Neural progenitor cell (in vitro differentiated cells): Measurements from ENCODE around the gene NHLRC4. TPM values are rescaled to one million over a fixed set of nuclear protein-coding genes. Genes with fewer than 3 reads are reported as not detected.

Experiments
- DNase-seq: peaks from one replicate; pipeline ENCODE4 v3.0.0-alpha.2; 2016; ENCODE audit warnings: low spot score
- H2AFZ ChIP-seq: fragments of 200-600 bp; sonication (generic); replicated peaks from 2 replicates; pipeline ENCODE4 v1.6.1; 2016; ENCODE audit warnings: antibody characterized with exemption
- H3F3A ChIP-seq: fragments of 200-600 bp; sonication (generic); 2 replicates; pipeline ENCODE4 v1.6.1; 2016; ENCODE audit warnings: antibody characterized with exemption, low read depth
- H3K27ac ChIP-seq: fragments of 200-600 bp; sonication (generic); 2 replicates; pipeline ENCODE4 v1.5.1; 2016; ENCODE audit warnings: mild to moderate bottlenecking
- H3K27me3 ChIP-seq: fragments of 200-600 bp; sonication (generic); 2 replicates; pipeline ENCODE4 v1.6.1; 2016; ENCODE audit warnings: mild to moderate bottlenecking, moderate library complexity
- H3K36me3 ChIP-seq: fragments of 200-600 bp; sonication (generic); 2 replicates; pipeline ENCODE4 v1.5.1; 2016
- H3K4me1 ChIP-seq: fragments of 200-600 bp; sonication (generic); 2 replicates; pipeline ENCODE4 v1.6.1; 2016; ENCODE audit warnings: mixed run types
- H3K4me2 ChIP-seq: fragments of 200-600 bp; sonication (generic); 2 replicates; pipeline ENCODE4 v1.6.1; 2016
- H3K4me3 ChIP-seq: fragments of 200-600 bp; sonication (generic); 2 replicates; pipeline ENCODE4 v1.5.1; 2016
- H3K79me2 ChIP-seq: fragments of 200-600 bp; sonication (generic); 2 replicates; pipeline ENCODE4 v1.6.1; 2016; ENCODE audit warnings: low read depth
- H3K9ac ChIP-seq: fragments of 200-600 bp; sonication (generic); 2 replicates; pipeline ENCODE4 v1.6.1; 2016
- H3K9me3 ChIP-seq: fragments of 200-600 bp; sonication (generic); 2 replicates; pipeline ENCODE4 v1.5.1; 2016; ENCODE audit warnings: low read depth
- H4K20me1 ChIP-seq: fragments of 200-600 bp; sonication (generic); 2 replicates; pipeline ENCODE4 v1.6.1; 2016; ENCODE audit warnings: low read depth
- H3K27ac Mint-ChIP-seq: 3 replicates; pipeline ENCODE4 v1.8.0; 2021; ENCODE audit warnings: mixed read lengths
- H3K27me3 Mint-ChIP-seq: 2 replicates; pipeline ENCODE4 v1.8.0; 2022; ENCODE audit warnings: low read depth, mild to moderate bottlenecking, inconsistent platforms, moderate library complexity, mixed read lengths; ENCODE audit not compliant: insufficient read depth
- H3K36me3 Mint-ChIP-seq: 3 replicates; pipeline ENCODE4 v1.8.0; 2021; ENCODE audit warnings: mixed read lengths
- H3K4me1 Mint-ChIP-seq: 3 replicates; pipeline ENCODE4 v1.8.0; 2021; ENCODE audit warnings: mixed read lengths
- H3K4me3 Mint-ChIP-seq: 3 replicates; pipeline ENCODE4 v1.8.0; 2021; ENCODE audit warnings: mild to moderate bottlenecking, moderate library complexity, mixed read lengths
- H3K9me3 Mint-ChIP-seq: 3 replicates; pipeline ENCODE4 v1.8.0; 2020; ENCODE audit warnings: mixed read lengths
- CTCF ChIP-seq: fragments of 200-600 bp; sonication (generic); IDR thresholded peaks from 2 replicates; pipeline ENCODE4 v1.5.1; 2017; ENCODE audit warnings: antibody characterized with exemption, mild to moderate bottlenecking
- EZH2 ChIP-seq: fragments of 200-600 bp; sonication (generic); IDR thresholded peaks from 2 replicates; pipeline ENCODE4 v1.6.1; 2017; ENCODE audit warnings: antibody characterized with exemption, mild to moderate bottlenecking, moderate library complexity
- EZH2phosphoT487 ChIP-seq: fragments of 200-600 bp; sonication (generic); IDR thresholded peaks from 2 replicates; pipeline ENCODE4 v1.6.1; 2017; ENCODE audit warnings: antibody characterized with exemption
- total RNA-seq: library from RNA; depleted of rRNA; stranded (reverse); fragments of >200 nt; gene quantifications from 2 replicates; pipeline ENCODE4 v1.2.3, GENCODE V29; 2015; ENCODE audit warnings: low replicate concordance

Gene NHLRC4
- total RNA-seq, 1 donor from 2014 or later = not detected

- H4K20me1 ChIP-seq = peaks cover 10% of the 10 kb centered on the region
- Mint-ChIP-seq H3K9me3 (no peaks in the 10 kb centered on the region), H3K27me3 (peaks cover 16% of the 10 kb centered on the region), H3K36me3 (no peaks in the 10 kb centered on the region), H3K4me1 (peaks cover 3% of the 10 kb centered on the region), H3K4me3 (no peak overlapping the region), H3K27ac (no peak overlapping the region)
- no peak for TF ChIP-seq EZH2phosphoT487
- TF ChIP-seq EZH2 = no peak
- no peak for TF ChIP-seq CTCF
- DNase-seq = no peak
- peaks cover 5% of the 10 kb centered on the region for H3K4me1 ChIP-seq
- H3K4me3 ChIP-seq = no peak overlapping the region
- no peaks in the 10 kb centered on the region for H3K36me3 ChIP-seq
- no peaks in the 10 kb centered on the region for H3K79me2 ChIP-seq
- H3K9ac ChIP-seq = no peak overlapping the region
- H3K9me3 ChIP-seq = no peaks in the 10 kb centered on the region
- H3K27me3 ChIP-seq = peaks cover 46% of the 10 kb centered on the region
- peaks cover 12% of the 10 kb centered on the region for H3F3A ChIP-seq
- H3K27ac ChIP-seq = no peak overlapping the region
- no peak overlapping the region for H2AFZ ChIP-seq
- no peak overlapping the region for H3K4me2 ChIP-seq
These were observed 10.2 kb upstream of the NHLRC4 start for GRCh38 chr16:556474-557173.

GRCh38 chr16:557463-558297 lies 9.1 kb upstream of the NHLRC4 start:
- Histone ChIP-seq H3K9ac (no peak overlapping the region), H3K36me3 (no peaks in the 10 kb centered on the region), H4K20me1 (peaks cover 10% of the 10 kb centered on the region), H3K4me1 (peaks cover 5% of the 10 kb centered on the region), H3K9me3 (no peaks in the 10 kb centered on the region), H3K27me3 (peaks cover 56% of the 10 kb centered on the region), H3K4me2 (no peak overlapping the region), H3K79me2 (no peaks in the 10 kb centered on the region), H2AFZ (no peak overlapping the region), H3F3A (peaks cover 12% of the 10 kb centered on the region), H3K4me3 (no peak overlapping the region), H3K27ac (no peak overlapping the region)
- Mint-ChIP-seq H3K4me1 (peaks cover 9% of the 10 kb centered on the region), H3K27ac (no peak overlapping the region), H3K9me3 (peaks cover 2% of the 10 kb centered on the region), H3K27me3 (peaks cover 20% of the 10 kb centered on the region), H3K36me3 (no peaks in the 10 kb centered on the region), H3K4me3 (no peak overlapping the region)
- DNase-seq = no peak
- TF ChIP-seq EZH2phosphoT487 = no peak
- no peak for TF ChIP-seq EZH2
- TF ChIP-seq CTCF = no peak

GRCh38 chr16:558298-559020 lies 8.3 kb upstream of the NHLRC4 start:
- no peaks in the 10 kb centered on the region for H3K79me2 ChIP-seq
- H4K20me1 ChIP-seq = peaks cover 10% of the 10 kb centered on the region
- no peak overlapping the region for H2AFZ ChIP-seq
- Mint-ChIP-seq H3K4me1 (peaks cover 10% of the 10 kb centered on the region), H3K4me3 (no peak overlapping the region), H3K36me3 (no peaks in the 10 kb centered on the region), H3K27ac (no peak overlapping the region), H3K27me3 (peaks cover 24% of the 10 kb centered on the region), H3K9me3 (peaks cover 2% of the 10 kb centered on the region)
- no peak overlapping the region for H3K4me2 ChIP-seq
- H3K9me3 ChIP-seq = no peaks in the 10 kb centered on the region
- peaks cover 64% of the 10 kb centered on the region for H3K27me3 ChIP-seq
- H3K9ac ChIP-seq = no peak overlapping the region
- peaks cover 12% of the 10 kb centered on the region for H3F3A ChIP-seq
- peaks cover 5% of the 10 kb centered on the region for H3K4me1 ChIP-seq
- H3K4me3 ChIP-seq = no peak overlapping the region
- H3K36me3 ChIP-seq = no peaks in the 10 kb centered on the region
- TF ChIP-seq CTCF (no peak), EZH2phosphoT487 (no peak), EZH2 (no peak)
- no peak for DNase-seq
- no peak overlapping the region for H3K27ac ChIP-seq
